ENCODE data around the gene DPP6.

The DPP6 gene

DNA sequence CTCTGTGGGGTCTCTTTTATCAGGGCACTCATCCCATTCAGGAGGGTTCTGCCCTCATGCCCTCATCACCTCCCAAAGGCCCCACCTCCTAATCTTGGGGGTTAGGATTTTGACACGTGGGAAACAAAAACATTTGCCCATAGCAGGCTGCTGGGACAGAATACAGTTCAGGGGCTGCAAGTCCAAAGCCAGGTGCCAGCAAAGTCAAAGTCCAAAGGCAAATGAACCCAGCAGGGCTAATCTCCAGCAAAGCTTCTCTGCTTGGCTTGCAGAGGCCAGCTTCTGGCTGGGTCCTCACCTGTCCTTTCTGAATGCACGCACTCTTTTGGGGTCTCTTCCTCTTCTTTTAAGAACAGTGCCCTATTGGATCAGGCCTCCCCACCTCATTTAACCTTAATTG lies 359.9 kb downstream of the DPP6 start:
- no peak for DNase-seq (ENCODE audit: low read depth)

DNA sequence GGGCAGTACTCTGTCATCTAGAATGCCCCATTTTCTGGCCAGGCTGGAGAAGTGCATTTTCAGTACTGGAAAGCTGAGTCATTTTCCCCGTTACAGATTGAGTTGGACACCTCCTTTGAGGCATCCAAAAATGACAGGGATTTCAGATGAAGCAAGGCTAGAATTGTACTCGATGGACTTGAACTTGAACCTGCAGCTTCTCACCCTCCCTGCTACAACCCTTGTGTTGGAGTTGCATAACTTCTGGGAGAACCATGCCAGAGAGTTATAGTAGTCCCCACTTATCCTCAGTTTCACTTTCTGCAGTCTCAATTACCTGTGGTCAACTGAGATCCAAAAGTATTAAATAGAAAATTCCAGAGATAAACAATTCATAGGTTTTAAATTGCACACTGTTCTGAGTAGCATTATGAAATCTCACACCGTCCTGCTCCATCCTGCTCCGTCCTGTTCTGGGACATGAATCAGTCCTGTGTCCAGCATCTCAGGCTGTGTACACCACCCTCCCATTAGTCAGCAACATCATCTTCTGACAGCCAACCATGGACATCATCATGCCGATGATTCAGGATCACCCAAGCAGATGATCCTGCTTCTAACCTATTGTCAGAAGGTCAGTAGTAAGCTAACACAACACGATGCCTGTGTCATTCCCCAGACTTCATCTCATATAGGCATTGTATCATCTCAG lies 363.7 kb downstream of the DPP6 start:
- no peak for DNase-seq (ENCODE audit: low read depth)

DNA sequence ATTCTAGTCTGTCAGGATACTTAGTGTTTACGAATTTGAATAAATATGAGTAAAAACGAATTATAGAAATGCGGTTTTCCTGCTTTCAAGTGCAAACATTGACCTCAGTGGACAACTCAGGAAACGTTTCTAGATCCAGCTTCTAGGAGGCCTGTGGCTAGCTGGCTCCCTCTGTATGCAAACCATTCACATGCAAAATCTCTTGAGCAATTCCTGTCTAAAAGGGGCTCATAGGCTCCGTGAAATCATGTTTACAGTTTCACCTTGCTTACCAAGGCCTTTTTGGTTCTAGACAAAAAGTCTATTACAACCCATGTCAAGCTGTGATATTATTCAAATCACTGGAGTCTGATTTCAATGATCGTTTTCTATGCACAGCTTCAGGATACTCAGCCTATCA lies 364.5 kb downstream of the DPP6 start:
- no peak for DNase-seq (ENCODE audit: low read depth)

DNA sequence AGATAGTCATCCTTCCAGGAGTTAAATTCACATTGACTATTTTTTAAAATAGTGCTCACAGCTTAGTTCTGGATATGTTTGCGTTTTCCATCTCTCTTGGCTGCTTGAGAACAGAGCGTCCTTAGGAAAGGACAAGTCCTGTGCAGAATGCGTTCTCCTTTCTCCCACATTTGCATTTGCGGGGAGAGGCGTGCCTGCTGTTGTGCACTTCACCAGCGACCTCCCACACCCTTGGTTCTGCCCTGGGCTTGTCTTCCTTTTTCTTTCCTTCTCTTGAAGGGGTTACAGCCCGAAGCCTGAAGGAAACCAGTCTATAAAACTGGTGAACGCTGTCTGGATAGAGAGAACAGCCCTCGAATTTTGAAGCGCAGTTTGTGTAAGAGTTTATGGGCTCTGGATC lies 367.1 kb downstream of the DPP6 start:
- DNase-seq (ENCODE audit: low read depth) = no peak

- no peak for DNase-seq (ENCODE audit: low read depth)
Measured at GRCh38 chr7:154423231-154423630, 371.0 kb downstream of the DPP6 start.

GRCh38 chr7:154424350-154424749 lies 372.2 kb downstream of the DPP6 start:
- DNase-seq (ENCODE audit: low read depth) = no peak

DNA sequence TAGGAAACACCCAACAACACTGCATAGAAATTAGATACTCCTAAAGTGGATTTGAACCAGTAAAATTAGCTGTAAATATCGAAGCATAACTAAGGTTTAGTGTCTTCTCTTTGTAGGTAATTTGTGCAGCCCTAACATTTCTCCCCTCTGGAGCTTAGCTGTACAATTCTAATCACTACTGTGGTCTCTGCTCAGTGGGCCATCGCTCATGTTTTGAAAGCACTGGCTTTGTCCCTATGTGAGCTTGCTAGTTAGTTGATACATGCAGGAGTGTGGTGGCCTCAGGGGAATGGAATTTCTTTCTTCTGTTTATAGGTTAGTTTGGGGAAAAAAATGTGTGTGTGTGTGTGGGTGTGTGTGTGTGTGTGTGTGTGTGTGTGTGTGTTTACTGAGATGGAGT lies 373.1 kb downstream of the DPP6 start:
- no peak for DNase-seq (ENCODE audit: low read depth)

DNA sequence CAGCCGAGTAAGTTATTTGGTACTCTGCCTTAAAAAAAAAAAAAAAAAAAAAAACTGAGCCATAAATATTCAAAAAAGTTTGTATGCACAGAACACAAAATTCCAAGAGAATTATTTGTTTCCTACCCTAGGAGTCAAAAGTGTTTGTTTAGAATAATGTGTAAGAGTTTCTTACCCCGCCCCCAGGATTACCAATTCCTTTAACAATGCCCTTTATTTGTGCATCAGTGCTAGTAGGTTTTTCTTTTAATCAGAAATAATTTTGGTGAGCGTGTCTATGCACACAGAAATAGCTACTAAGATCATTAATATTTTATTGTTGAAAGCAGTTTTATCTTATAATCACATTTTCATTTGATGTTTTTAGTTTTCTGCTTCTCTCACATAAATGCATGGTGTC lies 374.6 kb downstream of the DPP6 start:
- DNase-seq (ENCODE audit: low read depth) = no peak

- DNase-seq (ENCODE audit: low read depth) = no peak
Measured at GRCh38 chr7:154427533-154427932, 375.3 kb downstream of the DPP6 start.

GRCh38 chr7:154429666-154430404 lies 377.6 kb downstream of the DPP6 start:
- no peak for DNase-seq (ENCODE audit: low read depth)

DNA sequence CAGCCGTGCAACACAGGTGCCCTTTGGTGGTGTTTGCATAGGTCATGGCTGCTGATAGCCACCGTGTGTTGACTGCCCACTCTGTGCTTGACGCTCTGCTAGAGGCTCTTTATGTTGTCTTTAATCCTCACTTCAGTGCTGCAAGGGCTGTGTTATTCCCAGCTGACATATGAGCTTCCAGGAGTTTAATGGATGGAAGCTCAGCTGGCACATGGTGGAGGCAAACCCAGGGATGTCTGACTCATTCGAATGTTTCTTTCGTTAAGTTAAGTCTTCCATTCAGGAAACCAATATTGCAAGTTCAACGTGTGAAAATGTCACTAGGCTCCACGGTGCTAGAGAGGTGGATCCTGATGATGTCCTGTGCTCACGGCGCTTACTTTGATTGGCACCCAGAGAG lies 378.4 kb downstream of the DPP6 start:
- DNase-seq (ENCODE audit: low read depth) = no peak

DNA sequence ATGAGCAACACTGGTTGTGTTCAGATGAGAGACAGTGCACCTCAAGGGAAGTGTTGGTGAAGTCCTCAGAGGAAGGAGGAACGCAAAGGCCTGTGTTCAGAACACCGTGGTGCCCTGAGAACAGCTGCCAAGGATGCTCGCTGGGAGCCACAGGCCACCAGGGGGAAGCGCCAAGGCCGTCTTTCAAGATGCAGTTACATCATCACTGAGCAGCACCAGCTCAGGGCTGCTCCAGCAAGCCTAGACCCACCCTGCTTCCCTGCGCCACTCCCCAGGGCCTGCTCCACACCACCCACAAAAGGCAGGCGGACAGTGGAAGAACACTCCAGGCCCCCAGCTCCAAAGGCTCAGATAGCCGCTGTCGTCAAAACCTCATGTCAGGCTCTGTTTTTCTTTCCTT lies 378.8 kb downstream of the DPP6 start:
- no peak for DNase-seq (ENCODE audit: low read depth)

DNA sequence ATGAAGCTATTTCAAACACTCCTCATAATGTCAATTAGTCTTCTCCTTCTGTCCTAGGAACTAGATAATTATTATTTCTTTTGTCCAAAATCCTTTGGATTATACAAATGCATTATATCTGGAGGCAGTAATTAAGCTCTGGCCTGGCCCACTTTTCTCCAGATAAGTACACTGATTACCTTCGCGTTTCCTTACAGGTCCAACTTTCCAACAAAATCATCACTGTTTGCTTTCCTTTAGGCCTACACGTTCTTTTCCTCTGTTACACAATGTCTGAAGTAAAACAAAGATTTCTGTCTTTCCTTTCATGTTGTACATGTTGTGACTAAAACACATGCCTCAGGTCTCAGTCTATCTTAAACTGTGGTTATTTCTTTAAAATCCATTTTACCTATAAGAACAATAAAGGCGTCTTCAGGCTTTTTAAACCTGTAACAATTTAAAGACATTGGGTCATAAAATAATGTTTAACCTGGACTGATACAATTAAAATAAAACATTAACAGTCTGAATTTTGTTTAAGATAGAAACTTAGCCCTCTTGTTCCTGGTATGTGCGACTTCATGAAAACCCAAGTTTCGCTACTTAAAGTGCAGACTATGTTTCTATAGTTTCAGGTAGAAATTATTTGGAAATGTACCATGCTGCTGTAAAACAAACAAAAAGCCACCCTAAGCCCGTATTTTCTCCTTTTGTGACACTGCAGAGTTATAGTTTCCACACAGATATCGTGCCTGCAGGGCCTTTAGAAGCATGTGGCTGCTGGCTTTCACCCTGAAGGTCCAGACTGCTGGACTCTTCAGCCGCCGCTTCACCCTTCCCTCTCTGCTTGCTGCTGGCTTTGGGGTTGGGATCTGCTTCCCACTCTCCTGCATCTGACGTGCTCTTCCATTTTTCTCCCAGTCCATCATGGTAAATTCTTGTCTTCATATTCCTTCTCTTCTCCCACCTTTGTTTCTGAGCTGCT lies 381.7 kb downstream of the DPP6 start:
- DNase-seq (ENCODE audit: low read depth) = no peak

GRCh38 chr7:154436560-154436959 lies 384.4 kb downstream of the DPP6 start:
- DNase-seq (ENCODE audit: low read depth) = no peak

DNA sequence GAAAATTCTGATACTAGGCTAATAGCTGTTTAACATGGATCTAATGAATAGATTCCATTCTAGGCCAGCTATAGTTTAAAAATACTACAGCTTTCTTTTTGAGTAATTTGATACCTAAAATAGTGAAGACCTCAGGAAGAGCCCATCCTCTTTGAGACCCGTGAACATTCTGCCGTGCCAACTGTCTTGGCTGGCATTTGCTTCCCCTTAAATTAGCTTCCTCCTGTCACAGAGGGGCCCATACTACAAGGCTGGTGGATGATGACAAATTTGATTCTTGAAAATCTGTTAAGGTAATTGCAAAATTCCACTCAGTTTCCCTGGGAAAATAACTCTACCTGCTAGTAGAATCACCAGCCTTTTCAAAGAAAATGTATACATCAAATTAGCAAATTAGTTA lies 385.0 kb downstream of the DPP6 start:
- no peak for DNase-seq (ENCODE audit: low read depth)

DNA sequence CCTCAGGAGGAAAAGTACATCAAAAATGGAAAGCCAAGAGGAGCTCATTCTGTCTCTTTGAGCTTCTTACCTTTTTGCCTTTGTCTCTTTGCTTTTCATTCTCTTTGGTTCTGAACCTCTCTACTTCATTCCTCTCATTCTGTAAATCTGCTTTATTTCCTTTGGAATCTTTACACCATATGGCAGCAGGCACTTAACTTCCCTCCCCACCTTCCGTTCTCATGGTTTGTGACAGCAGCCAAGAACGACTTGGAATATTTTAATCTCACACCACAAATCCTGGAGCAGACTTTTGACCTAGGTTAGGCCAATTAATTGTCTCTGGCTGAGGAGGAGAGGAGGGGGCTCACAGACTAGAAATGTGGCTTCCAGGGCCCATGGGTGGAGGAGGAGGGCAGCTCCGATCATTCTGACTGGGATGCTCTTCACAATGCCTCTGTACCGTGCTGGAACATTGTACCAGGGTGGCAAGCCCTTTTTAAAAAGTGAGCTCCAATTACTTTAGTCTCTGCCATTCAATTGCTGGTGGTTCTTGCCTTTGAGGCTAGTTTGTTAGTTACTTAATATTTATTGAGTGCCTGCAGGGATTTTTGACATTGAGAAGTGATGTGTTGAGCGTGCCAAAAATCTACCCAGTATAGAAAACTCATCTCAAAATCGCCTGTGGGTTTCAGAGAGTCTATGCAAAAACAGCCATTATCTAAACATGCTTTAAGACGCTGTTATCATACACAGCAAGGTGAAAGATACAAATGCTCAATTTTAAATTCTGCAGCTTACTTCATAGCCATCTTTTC lies 386.6 kb downstream of the DPP6 start:
- no peak for DNase-seq (ENCODE audit: low read depth)

GRCh38 chr7:154440058-154440457 lies 387.9 kb downstream of the DPP6 start:
- DNase-seq (ENCODE audit: low read depth) = no peak

DNA sequence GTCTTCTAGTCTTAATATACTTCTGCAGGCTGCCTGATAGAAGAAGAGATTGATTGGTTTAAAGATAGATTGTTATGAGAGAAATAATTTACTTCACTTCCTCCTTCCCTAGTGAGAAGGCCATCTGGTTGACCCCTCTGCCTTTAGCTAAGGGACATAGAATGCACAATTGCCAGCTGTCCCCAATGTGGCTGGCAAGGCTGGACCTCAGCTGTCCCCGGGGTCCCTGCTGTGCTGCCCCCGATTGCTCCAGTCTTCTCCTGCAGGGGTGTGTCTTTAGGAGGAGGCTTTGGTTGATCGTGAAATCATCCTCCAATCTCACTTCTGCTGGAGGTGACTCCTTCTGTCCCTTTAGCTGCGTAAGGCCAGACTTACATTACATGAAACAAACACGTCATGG lies 388.5 kb downstream of the DPP6 start:
- DNase-seq (ENCODE audit: low read depth) = no peak

- DNase-seq (ENCODE audit: low read depth) = no peak
Measured at GRCh38 chr7:154441811-154442210, 389.6 kb downstream of the DPP6 start.

DNA sequence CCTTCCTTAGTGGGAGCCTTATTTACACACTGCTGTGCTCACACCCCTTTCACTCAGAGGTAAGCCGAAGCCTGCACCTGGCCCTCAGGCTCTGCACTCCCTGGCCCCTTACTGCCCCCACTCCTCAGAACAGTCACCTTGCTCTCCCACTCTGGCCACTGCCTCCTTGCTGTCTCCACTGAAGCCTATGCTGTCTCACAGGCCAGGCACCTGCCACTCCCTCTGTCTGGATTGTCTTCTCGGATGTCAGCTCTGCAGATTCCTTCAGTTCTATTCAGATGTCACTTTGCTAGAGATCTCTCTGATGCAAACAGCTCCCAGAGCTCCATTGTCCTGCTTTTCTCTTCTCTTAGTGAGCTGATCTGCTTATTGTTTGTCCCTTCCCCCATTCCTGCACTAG lies 390.7 kb downstream of the DPP6 start:
- DNase-seq (ENCODE audit: low read depth) = no peak

DNA sequence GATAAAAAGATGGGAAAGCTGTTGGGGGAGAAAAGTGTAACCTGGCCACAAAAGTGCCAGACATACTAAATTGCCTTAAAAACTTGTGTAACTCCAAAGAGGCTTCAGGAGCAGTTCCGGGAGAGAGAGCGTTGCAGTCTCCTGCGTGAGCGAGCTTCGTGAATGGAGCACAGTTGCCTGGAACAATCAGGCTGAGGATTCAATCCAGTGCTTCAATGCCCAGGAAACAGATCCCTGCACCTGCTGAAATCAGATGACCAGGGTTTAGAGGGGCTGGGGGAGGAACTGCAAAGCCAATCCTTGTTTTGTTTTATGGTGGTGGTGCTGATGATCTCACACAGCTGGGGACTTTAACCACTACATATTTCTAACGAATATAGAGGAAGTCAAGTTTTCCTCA lies 398.3 kb downstream of the DPP6 start:
- DNase-seq (ENCODE audit: low read depth) = no peak

Data from stimulated activated CD8-positive, alpha-beta memory T cell treated with anti-CD3 and anti-CD28 coated beads, Interleukin-12 subunit alpha, Interleukin-12 subunit beta, amount 100 ng/mL, for 4 hours (primary cell).